HCT116 (cell line): Measurements from ENCODE around the gene C1orf21.

Experiments used
- CTCF ChIP-seq, 3 experiments: fragments of 200-600 bp in 1 of 3; sonication (generic) in 1 of 3; IDR thresholded peaks in 2 of 3; conservative IDR thresholded peaks in 1 of 3; 2 replicates each; pipeline ENCODE4 v1.5.1; 2012 to 2017; ENCODE audit warnings: low read depth in 2 of 3, low read length in 2 of 3, antibody characterized with exemption in 1 of 3, borderline replicate concordance in 1 of 3, control low read depth in 1 of 3, mild to moderate bottlenecking in 1 of 3, mixed read lengths in 1 of 3, mixed run types in 1 of 3, moderate library complexity in 1 of 3; ENCODE audit not compliant: insufficient read depth in 1 of 3
- EZH2phosphoT487 ChIP-seq: fragments of 200-600 bp; IDR thresholded peaks from 2 replicates; pipeline ENCODE4 v1.6.1; 2018; ENCODE audit warnings: antibody characterized with exemption, borderline replicate concordance
- POLR2AphosphoS5 ChIP-seq: IDR thresholded peaks from 2 replicates; pipeline ENCODE4 v1.6.1; 2011; ENCODE audit warnings: mild to moderate bottlenecking, low read depth, low read length, moderate library complexity
- REST ChIP-seq: IDR thresholded peaks from 2 replicates; pipeline ENCODE4 v1.6.1; 2012; ENCODE audit warnings: low read depth
- SIN3A ChIP-seq: IDR thresholded peaks from 2 replicates; pipeline ENCODE4 v1.6.1; 2012; ENCODE audit warnings: low read depth

GRCh38 chr1:184665360-184665759 lies 278.5 kb downstream of the C1orf21 start:
- no peak for TF ChIP-seq SIN3A
- TF ChIP-seq CTCF (IDR thresholded peaks at IDR 0.05 in 2 of 3, conservative IDR thresholded peaks at IDR 0.05 in 1 of 3; ENCODE audit: borderline replicate concordance in 1 of 3, insufficient read depth in 1 of 3, low read depth in 2 of 3, low read length in 2 of 3): no peak
- no peak for TF ChIP-seq EZH2phosphoT487
- TF ChIP-seq POLR2AphosphoS5: no peak
- TF ChIP-seq REST: no peak
